HCT116 (cell line): Measurements from ENCODE around the gene IER3. TPM values are rescaled to one million over a fixed set of nuclear protein-coding genes. Genes with fewer than 3 reads are reported as not detected.
A peak's percentile ranks its signal among the peaks of the same experiment; 100 is the strongest.

Experiments
- ATAC-seq: fragments of 200-7000 bp; cut with Tn5 transposase; 2 replicates; pipeline ENCODE4 v1.9.1; 2020; ENCODE audit warnings: mild to moderate bottlenecking, moderate library complexity
- BruUV-seq: library from RNA; stranded (reverse); fragments of 400-500 nt; replicated peaks from 2 replicates; lab custom pipeline; 2021; lab: Mats Ljungman, UMichigan
- CTCF ChIA-PET: fragments of 300-600 bp; sonication (Branson Sonifier 250); formaldehyde crosslinking; loops from one replicate; lab custom pipeline; 2021; ENCODE audit warnings: antibody characterized with exemption; lab: Charles Lee
- POLR2A ChIA-PET: fragments of 300-600, 350-600 bp; sonication (Branson Sonifier 250); formaldehyde crosslinking; loops from one replicate; lab custom pipeline; 2021; ENCODE audit warnings: antibody characterized with exemption; lab: Charles Lee
- RAD21 ChIA-PET, 2 experiments: fragments of 300-600 bp; sonication (Branson Sonifier 250); formaldehyde crosslinking; loops; one replicate each; lab custom pipeline; 2023; ENCODE audit warnings: low total read pairs in 2 of 2; ENCODE audit not compliant: uncharacterized antibody in 2 of 2, unreplicated experiment in 2 of 2, low non-redundant PET in 1 of 2; lab: Charles Lee
- DNase-seq: peaks from one replicate; pipeline ENCODE4 v3.0.0-alpha.2; 2010; ENCODE audit warnings: low read depth, low spot score
- H2AFZ ChIP-seq: fragments of 200-600 bp; shearing (Covaris generic), sonication (generic); 2 replicates; pipeline ENCODE4 v1.6.1; 2017; ENCODE audit warnings: low read depth, mixed run types, mixed read lengths, antibody characterized with exemption, low read length; ENCODE audit not compliant: poor library complexity, severe bottlenecking
- H3K27ac ChIP-seq: 2 replicates; pipeline ENCODE4 v1.5.1; 2012; ENCODE audit warnings: low read depth, low read length
- H3K27me3 ChIP-seq: fragments of 200-600 bp; sonication (generic); 2 replicates; pipeline ENCODE4 v1.6.1; 2016; ENCODE audit warnings: mixed run types, low read length, mixed read lengths; ENCODE audit not compliant: insufficient read depth
- H3K36me3 ChIP-seq, 2 experiments: fragments of 200-500 bp in 1 of 2; fragments of 200-600 bp in 1 of 2; sonication (Bioruptor generic) in 1 of 2; sonication (generic) in 1 of 2; 2 replicates each; pipeline versions ENCODE4 v1.5.1 to v1.6.1; 2014 to 2016; ENCODE audit warnings: low read length in 2 of 2, inconsistent platforms in 1 of 2, mixed read lengths in 1 of 2, mixed run types in 1 of 2; ENCODE audit not compliant: insufficient read depth in 2 of 2, control insufficient read depth in 1 of 2
- H3K4me1 ChIP-seq, 2 experiments: fragments of 200-600 bp in 1 of 2; sonication (generic) in 1 of 2; 2 replicates each; pipeline versions ENCODE4 v1.5.1 to v1.6.1; 2012 to 2017; ENCODE audit warnings: low read length in 2 of 2, inconsistent platforms in 1 of 2, mild to moderate bottlenecking in 1 of 2, mixed read lengths in 1 of 2, mixed run types in 1 of 2, moderate library complexity in 1 of 2; ENCODE audit not compliant: insufficient read depth in 2 of 2, control insufficient read depth in 1 of 2
- H3K4me2 ChIP-seq: fragments of 200-600 bp; sonication (generic); 2 replicates; pipeline ENCODE4 v1.6.1; 2017; ENCODE audit warnings: mixed run types, low read length, mixed read lengths
- H3K4me3 ChIP-seq, 2 experiments: fragments of 200-600 bp in 1 of 2; sonication (generic) in 1 of 2; replicated peaks in 1 of 2; 2 replicates each; pipeline ENCODE4 v1.5.1; 2011 to 2016; ENCODE audit warnings: low read length in 2 of 2, control low read depth in 1 of 2, low read depth in 1 of 2, mild to moderate bottlenecking in 1 of 2, mixed read lengths in 1 of 2, mixed run types in 1 of 2
- H3K79me2 ChIP-seq: fragments of 200-600 bp; sonication (generic); 2 replicates; pipeline ENCODE4 v1.6.1; 2017; ENCODE audit warnings: mild to moderate bottlenecking, mixed run types, low read length, moderate library complexity, mixed read lengths; ENCODE audit not compliant: insufficient read depth
- H3K9ac ChIP-seq: fragments of 200-600 bp; sonication (generic); 2 replicates; pipeline ENCODE4 v1.6.1; 2016; ENCODE audit warnings: low read length, mixed read lengths
- H3K9me2 ChIP-seq: fragments of 200-600 bp; sonication (generic), shearing (Covaris generic); 2 replicates; pipeline ENCODE4 v1.6.1; 2017; ENCODE audit warnings: mixed run types, mild to moderate bottlenecking, moderate library complexity; ENCODE audit not compliant: insufficient read depth
- H3K9me3 ChIP-seq, 2 experiments: fragments of 200-500 bp in 1 of 2; fragments of 200-600 bp in 1 of 2; sonication (Bioruptor generic) in 1 of 2; sonication (generic) in 1 of 2; 2 replicates each; pipeline ENCODE4 v1.6.1; 2014 to 2017; ENCODE audit warnings: low read length in 2 of 2, mixed read lengths in 2 of 2, inconsistent platforms in 1 of 2, low read depth in 1 of 2, mild to moderate bottlenecking in 1 of 2, mixed run types in 1 of 2, moderate library complexity in 1 of 2; ENCODE audit not compliant: control insufficient read depth in 1 of 2, insufficient read depth in 1 of 2
- H4K20me1 ChIP-seq: fragments of 200-600 bp; sonication (generic), shearing (Covaris generic); 2 replicates; pipeline ENCODE4 v1.6.1; 2017; ENCODE audit warnings: mixed run types, mild to moderate bottlenecking, moderate library complexity; ENCODE audit not compliant: insufficient read depth
- CBX3 ChIP-seq: IDR thresholded peaks from 2 replicates; pipeline ENCODE4 v1.6.1; 2012; ENCODE audit warnings: low read depth
- EGR1 ChIP-seq: IDR thresholded peaks from 2 replicates; pipeline ENCODE4 v1.6.1; 2012; ENCODE audit warnings: low read depth
- ELF1 ChIP-seq: IDR thresholded peaks from 2 replicates; pipeline ENCODE4 v1.6.1; 2012; ENCODE audit warnings: low read depth, borderline replicate concordance
- EZH2 ChIP-seq: fragments of 200-600 bp; sonication (generic); IDR thresholded peaks from 2 replicates; pipeline ENCODE4 v1.6.1; 2017; ENCODE audit warnings: antibody characterized with exemption, mixed run types
- EZH2phosphoT487 ChIP-seq: fragments of 200-600 bp; IDR thresholded peaks from 2 replicates; pipeline ENCODE4 v1.6.1; 2018; ENCODE audit warnings: antibody characterized with exemption, borderline replicate concordance
- FOSL1 ChIP-seq: IDR thresholded peaks from 2 replicates; pipeline ENCODE4 v1.6.1; 2012; ENCODE audit warnings: low read depth
- JUND ChIP-seq: IDR thresholded peaks from 2 replicates; pipeline ENCODE4 v1.6.1; 2012
- POLR2A ChIP-seq: IDR thresholded peaks from 2 replicates; pipeline ENCODE4 v1.7.0; 2011; ENCODE audit warnings: borderline replicate concordance; ENCODE audit not compliant: insufficient read depth, insufficient read length; ENCODE audit errors: extremely low read depth
- POLR2AphosphoS5 ChIP-seq: IDR thresholded peaks from 2 replicates; pipeline ENCODE4 v1.6.1; 2011; ENCODE audit warnings: mild to moderate bottlenecking, low read depth, low read length, moderate library complexity
- RAD21 ChIP-seq: IDR thresholded peaks from 2 replicates; pipeline ENCODE4 v1.6.1; 2012; ENCODE audit warnings: low read depth, mild to moderate bottlenecking
- SIN3A ChIP-seq: IDR thresholded peaks from 2 replicates; pipeline ENCODE4 v1.6.1; 2012; ENCODE audit warnings: low read depth
- SP1 ChIP-seq: IDR thresholded peaks from 2 replicates; pipeline ENCODE4 v1.6.1; 2012; ENCODE audit warnings: low read depth
- TCF7L2 ChIP-seq: IDR thresholded peaks from 2 replicates; pipeline ENCODE4 v1.7.0; 2011; ENCODE audit warnings: borderline replicate concordance, inconsistent platforms; ENCODE audit not compliant: insufficient read depth, insufficient read length; ENCODE audit errors: extremely low read depth
- intact Hi-C: fragments of 100-400 bp; cut with micrococcal nuclease; formaldehyde crosslinking; loops from 2 replicates; pipeline ENCODE4 v1.10.0; 2022
- total RNA-seq: library from RNA; stranded (reverse); gene quantifications from one replicate; pipeline ENCODE4 v1.2.1, GENCODE V29; 2021; ENCODE audit not compliant: unreplicated experiment
- TF ChIP-seq, protein P1 (sequence below): IDR thresholded peaks from 2 replicates; pipeline ENCODE4 v1.6.1; 2012; ENCODE audit warnings: low read depth
- TF ChIP-seq, protein P2 (sequence below): IDR thresholded peaks from 2 replicates; pipeline ENCODE4 v1.6.1; 2012
- TF ChIP-seq, protein P3 (sequence below): IDR thresholded peaks from 2 replicates; pipeline ENCODE4 v1.6.1; 2011; ENCODE audit warnings: mild to moderate bottlenecking, low read length, moderate library complexity; ENCODE audit not compliant: insufficient replicate concordance; ENCODE audit errors: extremely low read depth
- TF ChIP-seq, protein P4 (sequence below), 3 experiments: fragments of 200-600 bp in 1 of 3; sonication (generic) in 1 of 3; IDR thresholded peaks in 2 of 3; conservative IDR thresholded peaks in 1 of 3; 2 replicates each; pipeline ENCODE4 v1.5.1; 2012 to 2017; ENCODE audit warnings: low read depth in 2 of 3, low read length in 2 of 3, antibody characterized with exemption in 1 of 3, borderline replicate concordance in 1 of 3, control low read depth in 1 of 3, mild to moderate bottlenecking in 1 of 3, mixed read lengths in 1 of 3, mixed run types in 1 of 3, moderate library complexity in 1 of 3; ENCODE audit not compliant: insufficient read depth in 1 of 3
- TF ChIP-seq, protein P5 (sequence below): IDR thresholded peaks from 2 replicates; pipeline ENCODE4 v1.6.1; 2012

IER3 gene
- total RNA-seq, 1 experiment from 2014 or later = 952 TPM

DNA sequence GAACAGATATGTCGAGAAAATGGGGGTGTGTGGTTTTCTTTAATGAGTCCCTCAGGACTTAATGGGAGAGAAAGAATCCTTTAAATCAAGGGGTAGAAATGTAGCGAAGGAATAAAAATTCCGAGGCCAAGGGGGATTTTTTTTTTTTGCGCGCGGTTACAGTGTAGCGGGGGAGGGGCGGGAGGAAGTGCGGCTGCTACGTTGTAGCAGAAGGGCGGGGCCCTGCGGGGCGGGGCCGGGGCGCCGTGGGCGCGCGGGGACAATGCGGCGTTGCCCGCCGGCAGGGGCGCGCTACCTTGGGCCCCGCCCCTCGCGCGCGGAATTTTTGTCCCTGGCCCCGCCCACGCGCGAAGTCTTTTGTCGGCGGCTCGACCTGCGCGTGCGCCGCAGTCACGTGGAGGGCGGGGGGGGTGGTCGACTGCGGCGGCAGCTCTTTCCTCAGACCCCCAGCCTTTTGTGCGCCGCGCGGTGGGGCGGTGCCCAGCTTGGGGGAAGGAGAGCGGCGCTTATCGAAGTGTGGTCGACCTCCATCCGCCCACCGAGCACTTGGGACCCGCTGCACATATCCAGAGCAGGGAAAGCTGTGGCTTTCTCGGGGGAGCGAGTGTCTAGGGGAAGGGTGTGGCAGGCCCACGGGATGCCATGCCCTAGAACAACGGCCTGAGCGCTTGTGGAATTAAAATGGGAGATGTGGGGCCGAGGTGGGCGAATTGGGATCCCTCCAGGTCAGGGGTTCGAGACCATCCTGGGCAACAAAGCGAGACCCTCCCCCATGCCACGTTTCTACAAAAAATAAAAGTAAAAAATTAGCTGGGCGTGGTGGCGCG is 22.9 kb downstream of the IER3 start:
- H3K27me3 ChIP-seq = no peaks in the 10 kb centered on the region
- no peak overlapping the region for H2AFZ ChIP-seq
- ChIA-PET POLR2A (interaction anchor here (0.6 to 3.7 kb wide), 12 partner anchors 9 to 109 kb away, joined by 3 to 17 read pairs (median 4); partner anchors contain the start of gene NRM), CTCF (interaction anchor here (0.9 to 5.7 kb wide), 4 partner anchors 9 to 231 kb away, joined by 3 to 45 read pairs (median 12); no protein-coding TSS in a partner anchor), RAD21 (no interaction called here)
- DNase-seq (peak; percentile 69), ATAC-seq (peak; percentile 21)
- H3K36me3 ChIP-seq = peaks cover 27 to 44% of the 10 kb centered on the region in 2 experiments
- H3K9me3 ChIP-seq = no peaks in the 10 kb centered on the region
- no TSS peak for BruUV-seq
- no peaks in the 10 kb centered on the region for H3K9me2 ChIP-seq
- peak overlapping the region; percentile 96 for H3K4me2 ChIP-seq
- H4K20me1 ChIP-seq = peaks cover 21% of the 10 kb centered on the region; the same call in 1 of the 2 replicates
- H3K27ac ChIP-seq = peak overlapping the region; percentile 89
- peaks cover 7 to 64% of the 10 kb centered on the region in 2 experiments for H3K4me1 ChIP-seq
- peak overlapping the region; percentile 95 for H3K4me3 ChIP-seq
- peaks cover 68% of the 10 kb centered on the region for H3K79me2 ChIP-seq
- intact Hi-C loops = loop anchor here (1.0 to 2.0 kb wide), 4 partner anchors 35 to 239 kb away; partner anchors contain the start of genes MRPS18B, PPP1R10 and PPP1R18
- H3K9ac ChIP-seq = peak overlapping the region; percentile 100
- no peak for TF ChIP-seq POLR2A
- TF ChIP-seq SP1 = no peak
- TF ChIP-seq POLR2AphosphoS5 = peak; percentile 83
- TF ChIP-seq, protein P1, sequence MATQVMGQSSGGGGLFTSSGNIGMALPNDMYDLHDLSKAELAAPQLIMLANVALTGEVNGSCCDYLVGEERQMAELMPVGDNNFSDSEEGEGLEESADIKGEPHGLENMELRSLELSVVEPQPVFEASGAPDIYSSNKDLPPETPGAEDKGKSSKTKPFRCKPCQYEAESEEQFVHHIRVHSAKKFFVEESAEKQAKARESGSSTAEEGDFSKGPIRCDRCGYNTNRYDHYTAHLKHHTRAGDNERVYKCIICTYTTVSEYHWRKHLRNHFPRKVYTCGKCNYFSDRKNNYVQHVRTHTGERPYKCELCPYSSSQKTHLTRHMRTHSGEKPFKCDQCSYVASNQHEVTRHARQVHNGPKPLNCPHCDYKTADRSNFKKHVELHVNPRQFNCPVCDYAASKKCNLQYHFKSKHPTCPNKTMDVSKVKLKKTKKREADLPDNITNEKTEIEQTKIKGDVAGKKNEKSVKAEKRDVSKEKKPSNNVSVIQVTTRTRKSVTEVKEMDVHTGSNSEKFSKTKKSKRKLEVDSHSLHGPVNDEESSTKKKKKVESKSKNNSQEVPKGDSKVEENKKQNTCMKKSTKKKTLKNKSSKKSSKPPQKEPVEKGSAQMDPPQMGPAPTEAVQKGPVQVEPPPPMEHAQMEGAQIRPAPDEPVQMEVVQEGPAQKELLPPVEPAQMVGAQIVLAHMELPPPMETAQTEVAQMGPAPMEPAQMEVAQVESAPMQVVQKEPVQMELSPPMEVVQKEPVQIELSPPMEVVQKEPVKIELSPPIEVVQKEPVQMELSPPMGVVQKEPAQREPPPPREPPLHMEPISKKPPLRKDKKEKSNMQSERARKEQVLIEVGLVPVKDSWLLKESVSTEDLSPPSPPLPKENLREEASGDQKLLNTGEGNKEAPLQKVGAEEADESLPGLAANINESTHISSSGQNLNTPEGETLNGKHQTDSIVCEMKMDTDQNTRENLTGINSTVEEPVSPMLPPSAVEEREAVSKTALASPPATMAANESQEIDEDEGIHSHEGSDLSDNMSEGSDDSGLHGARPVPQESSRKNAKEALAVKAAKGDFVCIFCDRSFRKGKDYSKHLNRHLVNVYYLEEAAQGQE = no peak
- no peak for TF ChIP-seq EZH2phosphoT487
- TF ChIP-seq, protein P2, sequence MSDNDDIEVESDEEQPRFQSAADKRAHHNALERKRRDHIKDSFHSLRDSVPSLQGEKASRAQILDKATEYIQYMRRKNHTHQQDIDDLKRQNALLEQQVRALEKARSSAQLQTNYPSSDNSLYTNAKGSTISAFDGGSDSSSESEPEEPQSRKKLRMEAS = no peak
- TF ChIP-seq TCF7L2 = peak; percentile 89
- TF ChIP-seq CBX3 = no peak
- no peak for TF ChIP-seq FOSL1
- no peak for TF ChIP-seq EGR1
- TF ChIP-seq JUND = no peak
- TF ChIP-seq RAD21 = no peak
- TF ChIP-seq, protein P3, sequence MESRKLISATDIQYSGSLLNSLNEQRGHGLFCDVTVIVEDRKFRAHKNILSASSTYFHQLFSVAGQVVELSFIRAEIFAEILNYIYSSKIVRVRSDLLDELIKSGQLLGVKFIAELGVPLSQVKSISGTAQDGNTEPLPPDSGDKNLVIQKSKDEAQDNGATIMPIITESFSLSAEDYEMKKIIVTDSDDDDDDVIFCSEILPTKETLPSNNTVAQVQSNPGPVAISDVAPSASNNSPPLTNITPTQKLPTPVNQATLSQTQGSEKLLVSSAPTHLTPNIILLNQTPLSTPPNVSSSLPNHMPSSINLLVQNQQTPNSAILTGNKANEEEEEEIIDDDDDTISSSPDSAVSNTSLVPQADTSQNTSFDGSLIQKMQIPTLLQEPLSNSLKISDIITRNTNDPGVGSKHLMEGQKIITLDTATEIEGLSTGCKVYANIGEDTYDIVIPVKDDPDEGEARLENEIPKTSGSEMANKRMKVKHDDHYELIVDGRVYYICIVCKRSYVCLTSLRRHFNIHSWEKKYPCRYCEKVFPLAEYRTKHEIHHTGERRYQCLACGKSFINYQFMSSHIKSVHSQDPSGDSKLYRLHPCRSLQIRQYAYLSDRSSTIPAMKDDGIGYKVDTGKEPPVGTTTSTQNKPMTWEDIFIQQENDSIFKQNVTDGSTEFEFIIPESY = no peak
- TF ChIP-seq, protein P4, sequence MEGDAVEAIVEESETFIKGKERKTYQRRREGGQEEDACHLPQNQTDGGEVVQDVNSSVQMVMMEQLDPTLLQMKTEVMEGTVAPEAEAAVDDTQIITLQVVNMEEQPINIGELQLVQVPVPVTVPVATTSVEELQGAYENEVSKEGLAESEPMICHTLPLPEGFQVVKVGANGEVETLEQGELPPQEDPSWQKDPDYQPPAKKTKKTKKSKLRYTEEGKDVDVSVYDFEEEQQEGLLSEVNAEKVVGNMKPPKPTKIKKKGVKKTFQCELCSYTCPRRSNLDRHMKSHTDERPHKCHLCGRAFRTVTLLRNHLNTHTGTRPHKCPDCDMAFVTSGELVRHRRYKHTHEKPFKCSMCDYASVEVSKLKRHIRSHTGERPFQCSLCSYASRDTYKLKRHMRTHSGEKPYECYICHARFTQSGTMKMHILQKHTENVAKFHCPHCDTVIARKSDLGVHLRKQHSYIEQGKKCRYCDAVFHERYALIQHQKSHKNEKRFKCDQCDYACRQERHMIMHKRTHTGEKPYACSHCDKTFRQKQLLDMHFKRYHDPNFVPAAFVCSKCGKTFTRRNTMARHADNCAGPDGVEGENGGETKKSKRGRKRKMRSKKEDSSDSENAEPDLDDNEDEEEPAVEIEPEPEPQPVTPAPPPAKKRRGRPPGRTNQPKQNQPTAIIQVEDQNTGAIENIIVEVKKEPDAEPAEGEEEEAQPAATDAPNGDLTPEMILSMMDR (IDR thresholded peaks at IDR 0.05 in 2 of 3, conservative IDR thresholded peaks at IDR 0.05 in 1 of 3; ENCODE audit: borderline replicate concordance in 1 of 3, insufficient read depth in 1 of 3, low read depth in 2 of 3, low read length in 2 of 3) = peak in 1 of 3 experiments; percentile 30; a peak in 1 of 6 replicates
- TF ChIP-seq, protein P5, sequence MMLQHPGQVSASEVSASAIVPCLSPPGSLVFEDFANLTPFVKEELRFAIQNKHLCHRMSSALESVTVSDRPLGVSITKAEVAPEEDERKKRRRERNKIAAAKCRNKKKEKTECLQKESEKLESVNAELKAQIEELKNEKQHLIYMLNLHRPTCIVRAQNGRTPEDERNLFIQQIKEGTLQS = no peak
- TF ChIP-seq EZH2 = no peak
- TF ChIP-seq ELF1 = no peak
- no peak for TF ChIP-seq SIN3A
